ENCODE data around the gene PLA2G6. TPM values are rescaled to one million over a fixed set of nuclear protein-coding genes. Genes with fewer than 3 reads are reported as not detected.

The PLA2G6 gene
- total RNA-seq, 2 experiments from 2014 or later, result 48.8 to 50.2 TPM

GRCh38 chr22:38201711-38202436 is 20.2 kb upstream of the PLA2G6 start, which contains the start of gene MAFF:
Gene MAFF (plus strand): TSS chr22:38201994. CDS start chr22:38213854, 11,860 bp downstream.
- peak within 1 kb of the TSS; percentile 83 for H3K4me3 ChIP-seq (ENCODE audit: low read length)
- H3K36me3 Mint-ChIP-seq (ENCODE audit: low read depth), result no peaks in the 10 kb centered on the region
- peak within 1 kb of the TSS; percentile 90 for H3K4me3 Mint-ChIP-seq
- H3K27ac Mint-ChIP-seq, result peak within 1 kb of the TSS; percentile 87
- no peak for TF ChIP-seq CTCF (IDR thresholded peaks at IDR 0.05)
- no peaks in the 10 kb centered on the region for H3K27me3 ChIP-seq (ENCODE audit: control insufficient read depth in 1 of 2, insufficient read depth in 2 of 2, low read length in 2 of 2)
- ATAC-seq (ENCODE audit: poor library complexity), result peak; percentile 74
- no peaks in the 10 kb centered on the region for H3K9me3 Mint-ChIP-seq
- H3K9me3 ChIP-seq (ENCODE audit: control insufficient read depth in 1 of 2, insufficient read depth in 1 of 2, low read length in 2 of 2), result no peaks in the 10 kb centered on the region
- intact Hi-C loops (cut with DNase I, micrococcal nuclease), result loop anchor here (1.0 to 10.0 kb wide), 5 partner anchors 21 to 115 kb away; partner anchors contain the start of genes PLA2G6 (in 2 of the 2), CSNK1E (in 1 of the 2) and TMEM184B (in 1 of the 2)
- CTCF ChIA-PET, result interaction anchor here (0.5 to 1.7 kb wide), 2 partner anchors 21 to 190 kb away, joined by 3 to 7 read pairs; no protein-coding TSS in a partner anchor
- POLR2A ChIA-PET, result interaction anchor here (0.7 to 3.5 kb wide), 11 partner anchors 8 to 670 kb away, joined by 3 to 39 read pairs (median 5); partner anchors contain the start of genes CBX6, CSNK1E, GGA1 and PLA2G6
- DNase-seq, result peak; percentile 65 to 96 (median 80)
- no peaks in the 10 kb centered on the region for H3K27me3 Mint-ChIP-seq
- H3K4me1 ChIP-seq (ENCODE audit: insufficient read depth, low read length), result peaks cover 37% of the 10 kb centered on the region
- peak within 1 kb of the TSS; percentile 82 for H3K27ac ChIP-seq (ENCODE audit: low read depth in 1 of 2, low read length in 2 of 2)
- H3K4me1 Mint-ChIP-seq (ENCODE audit: low read depth), result peaks cover 26% of the 10 kb centered on the region
- no peaks in the 10 kb centered on the region for H3K36me3 ChIP-seq (ENCODE audit: insufficient read depth, low read length)

- no peak for DNase-seq
- no peak for TF ChIP-seq CTCF (IDR thresholded peaks at IDR 0.05)
- H3K27me3 ChIP-seq (ENCODE audit: control insufficient read depth in 1 of 2, insufficient read depth in 2 of 2, low read length in 2 of 2), result no peaks in the 10 kb centered on the region
- Mint-ChIP-seq H3K4me3 (peak overlapping the region; percentile 90), H3K4me1 (ENCODE audit: low read depth) (peaks cover 26% of the 10 kb centered on the region), H3K27me3 (no peaks in the 10 kb centered on the region), H3K9me3 (no peaks in the 10 kb centered on the region), H3K27ac (peak overlapping the region; percentile 87), H3K36me3 (ENCODE audit: low read depth) (no peaks in the 10 kb centered on the region)
- H3K4me1 ChIP-seq (ENCODE audit: insufficient read depth, low read length), result peaks cover 37% of the 10 kb centered on the region
- peak overlapping the region; percentile 82 for H3K27ac ChIP-seq (ENCODE audit: low read depth in 1 of 2, low read length in 2 of 2)
- no peaks in the 10 kb centered on the region for H3K9me3 ChIP-seq (ENCODE audit: control insufficient read depth in 1 of 2, insufficient read depth in 1 of 2, low read length in 2 of 2)
- ChIA-PET CTCF (interaction anchor here (1.7 kb wide), 1 partner anchor 21 kb away, joined by 7 read pairs; no protein-coding TSS in a partner anchor), POLR2A (interaction anchor here (0.7 to 3.5 kb wide), 11 partner anchors 9 to 593 kb away, joined by 3 to 39 read pairs (median 5); partner anchors contain the start of genes CSNK1E, GGA1 and PLA2G6)
- intact Hi-C loops (cut with DNase I, micrococcal nuclease), result loop anchor here (1.0 to 10.0 kb wide), 5 partner anchors 20 to 116 kb away; partner anchors contain the start of genes PLA2G6 (in 2 of the 2), CSNK1E (in 1 of the 2) and TMEM184B (in 1 of the 2)
- ATAC-seq (ENCODE audit: poor library complexity), result no peak
- no peaks in the 10 kb centered on the region for H3K36me3 ChIP-seq (ENCODE audit: insufficient read depth, low read length)
- H3K4me3 ChIP-seq (ENCODE audit: low read length), result peak overlapping the region; percentile 83
Observed at GRCh38 chr22:38201371-38201710, 19.7 kb upstream of the PLA2G6 start.

- no peaks in the 10 kb centered on the region for H3K36me3 Mint-ChIP-seq (ENCODE audit: low read depth)
- no peaks in the 10 kb centered on the region for H3K27me3 ChIP-seq (ENCODE audit: control insufficient read depth in 1 of 2, insufficient read depth in 2 of 2, low read length in 2 of 2)
- no peak overlapping the region for H3K4me3 Mint-ChIP-seq
- CTCF ChIA-PET, result no interaction called here
- H3K4me3 ChIP-seq (ENCODE audit: low read length), result no peak overlapping the region
- H3K4me1 ChIP-seq (ENCODE audit: insufficient read depth, low read length), result peaks cover 37% of the 10 kb centered on the region
- H3K4me1 Mint-ChIP-seq (ENCODE audit: low read depth), result peaks cover 26% of the 10 kb centered on the region
- no peak overlapping the region for H3K27ac ChIP-seq (ENCODE audit: low read depth in 1 of 2, low read length in 2 of 2)
- no peaks in the 10 kb centered on the region for H3K9me3 ChIP-seq (ENCODE audit: control insufficient read depth in 1 of 2, insufficient read depth in 1 of 2, low read length in 2 of 2)
- no peaks in the 10 kb centered on the region for H3K27me3 Mint-ChIP-seq
- no peaks in the 10 kb centered on the region for H3K36me3 ChIP-seq (ENCODE audit: insufficient read depth, low read length)
- DNase-seq (no peak), ATAC-seq (ENCODE audit: poor library complexity) (no peak)
- H3K9me3 Mint-ChIP-seq, result no peaks in the 10 kb centered on the region
- POLR2A ChIA-PET, result interaction anchor here (0.6 to 3.5 kb wide), 3 partner anchors 11 to 19 kb away, joined by 6 to 39 read pairs (median 9); partner anchors contain the start of gene PLA2G6
- intact Hi-C loops (cut with DNase I, micrococcal nuclease), result loop anchor here (2.0 to 10.0 kb wide), 4 partner anchors 19 to 117 kb away; partner anchors contain the start of genes CSNK1E (in 1 of the 2), PLA2G6 (in 1 of the 2) and TMEM184B (in 1 of the 2)
- no peak for TF ChIP-seq CTCF (IDR thresholded peaks at IDR 0.05)
- H3K27ac Mint-ChIP-seq, result peak overlapping the region; percentile 87
Observed at GRCh38 chr22:38199826-38200559, 18.4 kb upstream of the PLA2G6 start.

Data from CD4-positive, alpha-beta T cell (primary cell).